ENCODE measurements around the gene BTBD19.

BTBD19 gene

DNA sequence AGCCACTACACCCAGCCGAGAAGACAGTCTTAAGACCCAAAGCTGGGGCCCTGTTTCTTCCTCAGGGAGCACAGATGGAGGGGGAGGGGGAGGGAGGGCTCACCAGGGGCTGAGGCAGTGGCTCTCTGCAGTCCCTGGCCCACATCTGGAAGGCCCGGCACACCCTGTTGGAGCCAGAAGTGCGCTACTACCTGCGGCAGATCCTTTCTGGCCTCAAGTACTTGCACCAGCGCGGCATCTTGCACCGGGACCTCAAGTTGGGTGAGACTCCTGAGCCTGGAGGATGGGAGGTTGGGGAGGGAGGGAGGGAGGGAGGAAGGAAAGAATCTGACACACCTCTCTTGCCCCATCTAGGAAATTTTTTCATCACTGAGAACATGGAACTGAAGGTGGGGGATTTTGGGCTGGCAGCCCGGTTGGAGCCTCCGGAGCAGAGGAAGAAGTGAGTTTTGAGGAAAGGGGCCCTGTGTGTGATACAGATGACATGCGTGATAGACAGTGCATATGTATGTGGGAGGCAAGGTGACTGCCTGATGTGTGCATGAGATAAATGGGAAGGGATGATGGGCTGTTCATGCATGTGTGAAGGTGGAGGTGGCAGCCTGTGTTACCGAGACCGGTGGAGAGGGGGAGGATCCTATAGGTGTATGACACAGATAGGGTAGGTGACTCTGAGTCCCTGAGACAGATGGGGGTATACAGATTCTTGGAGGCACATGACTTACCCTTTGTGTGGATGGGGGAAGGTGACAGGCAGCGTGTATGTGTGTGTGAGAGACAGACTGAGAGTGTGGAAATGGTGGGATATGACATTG lies 6.6 kb upstream of the BTBD19 start:
- TF ChIP-seq, protein P1, sequence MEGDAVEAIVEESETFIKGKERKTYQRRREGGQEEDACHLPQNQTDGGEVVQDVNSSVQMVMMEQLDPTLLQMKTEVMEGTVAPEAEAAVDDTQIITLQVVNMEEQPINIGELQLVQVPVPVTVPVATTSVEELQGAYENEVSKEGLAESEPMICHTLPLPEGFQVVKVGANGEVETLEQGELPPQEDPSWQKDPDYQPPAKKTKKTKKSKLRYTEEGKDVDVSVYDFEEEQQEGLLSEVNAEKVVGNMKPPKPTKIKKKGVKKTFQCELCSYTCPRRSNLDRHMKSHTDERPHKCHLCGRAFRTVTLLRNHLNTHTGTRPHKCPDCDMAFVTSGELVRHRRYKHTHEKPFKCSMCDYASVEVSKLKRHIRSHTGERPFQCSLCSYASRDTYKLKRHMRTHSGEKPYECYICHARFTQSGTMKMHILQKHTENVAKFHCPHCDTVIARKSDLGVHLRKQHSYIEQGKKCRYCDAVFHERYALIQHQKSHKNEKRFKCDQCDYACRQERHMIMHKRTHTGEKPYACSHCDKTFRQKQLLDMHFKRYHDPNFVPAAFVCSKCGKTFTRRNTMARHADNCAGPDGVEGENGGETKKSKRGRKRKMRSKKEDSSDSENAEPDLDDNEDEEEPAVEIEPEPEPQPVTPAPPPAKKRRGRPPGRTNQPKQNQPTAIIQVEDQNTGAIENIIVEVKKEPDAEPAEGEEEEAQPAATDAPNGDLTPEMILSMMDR (IDR thresholded peaks at IDR 0.05; ENCODE audit: low read depth, low read length), result no peak
- H3K4me3 ChIP-seq (ENCODE audit: low read depth, low read length), result peak overlapping the region; percentile 91

DNA sequence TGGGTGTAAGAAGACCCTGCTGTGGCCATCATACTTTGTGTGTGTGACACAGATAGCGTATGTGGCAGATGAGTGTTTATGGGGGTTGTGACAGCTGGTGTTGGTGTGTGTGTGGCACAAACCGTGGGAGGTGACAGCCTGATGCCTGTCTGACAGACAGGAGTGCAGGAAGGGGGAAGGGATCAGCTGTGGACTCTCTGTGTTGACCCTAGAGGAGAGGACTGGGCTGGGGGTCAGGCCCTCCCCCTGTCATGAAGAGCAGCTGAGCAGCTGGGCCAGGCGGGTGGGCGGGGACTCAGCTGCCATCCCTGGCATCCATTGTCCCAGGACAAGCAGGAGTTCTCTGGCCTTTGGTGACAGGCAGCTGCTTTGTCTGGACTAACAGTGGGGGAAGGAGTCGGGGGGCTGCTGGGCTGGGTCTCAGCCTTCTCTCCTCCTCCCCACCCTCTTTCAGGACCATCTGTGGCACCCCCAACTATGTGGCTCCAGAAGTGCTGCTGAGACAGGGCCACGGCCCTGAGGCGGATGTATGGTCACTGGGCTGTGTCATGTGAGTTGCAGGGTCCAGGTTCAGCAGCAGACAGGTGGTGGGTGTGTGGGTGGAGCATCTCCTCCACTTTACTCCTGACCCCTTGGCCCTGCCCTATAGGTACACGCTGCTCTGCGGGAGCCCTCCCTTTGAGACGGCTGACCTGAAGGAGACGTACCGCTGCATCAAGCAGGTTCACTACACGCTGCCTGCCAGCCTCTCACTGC lies 5.8 kb upstream of the BTBD19 start:
- peak overlapping the region; percentile 91 for H3K4me3 ChIP-seq (ENCODE audit: low read depth, low read length)
- TF ChIP-seq, protein P1 (IDR thresholded peaks at IDR 0.05; ENCODE audit: low read depth, low read length), result no peak

DNA sequence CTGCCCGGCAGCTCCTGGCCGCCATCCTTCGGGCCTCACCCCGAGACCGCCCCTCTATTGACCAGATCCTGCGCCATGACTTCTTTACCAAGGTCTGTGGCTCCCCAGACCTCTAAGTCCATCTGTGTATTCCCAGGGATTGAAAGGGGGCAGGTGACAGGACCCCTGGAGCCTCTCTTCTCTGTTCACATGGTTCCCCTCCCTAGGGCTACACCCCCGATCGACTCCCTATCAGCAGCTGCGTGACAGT lies 5.3 kb upstream of the BTBD19 start:
- TF ChIP-seq, protein P1 (IDR thresholded peaks at IDR 0.05; ENCODE audit: low read depth, low read length), result no peak
- H3K4me3 ChIP-seq (ENCODE audit: low read depth, low read length), result peak overlapping the region; percentile 9; the same call in 1 of the 2 replicates

DNA sequence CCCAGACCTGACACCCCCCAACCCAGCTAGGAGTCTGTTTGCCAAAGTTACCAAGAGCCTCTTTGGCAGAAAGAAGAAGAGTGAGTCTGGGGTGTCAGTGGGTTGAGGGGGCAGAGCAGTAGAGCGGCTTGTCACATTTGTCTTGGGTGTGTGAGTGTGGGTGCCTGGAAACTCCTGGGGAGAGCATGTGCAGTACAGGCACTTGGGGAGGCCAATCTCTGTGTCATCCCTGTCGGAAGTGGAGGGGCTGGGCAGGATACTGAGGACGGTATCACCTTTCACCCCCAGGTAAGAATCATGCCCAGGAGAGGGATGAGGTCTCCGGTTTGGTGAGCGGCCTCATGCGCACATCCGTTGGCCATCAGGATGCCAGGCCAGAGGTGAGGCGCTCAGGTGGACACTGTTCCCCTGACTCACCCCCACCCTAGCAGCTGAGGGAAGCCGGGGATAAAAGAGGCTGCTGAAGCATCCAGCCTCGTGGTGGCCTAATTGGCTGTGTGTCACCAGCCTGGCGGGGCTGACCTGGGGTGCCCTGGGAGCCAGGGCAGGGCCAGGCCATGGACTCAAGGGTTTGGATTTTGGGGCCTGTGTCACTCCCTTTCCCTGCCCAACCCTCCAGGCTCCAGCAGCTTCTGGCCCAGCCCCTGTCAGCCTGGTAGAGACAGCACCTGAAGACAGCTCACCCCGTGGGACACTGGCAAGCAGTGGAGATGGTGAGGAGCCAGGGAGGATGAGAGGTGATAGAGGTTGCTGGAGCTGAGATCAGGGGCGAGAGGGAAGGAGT lies 4.8 kb upstream of the BTBD19 start:
- peak overlapping the region; percentile 9; the same call in 1 of the 2 replicates for H3K4me3 ChIP-seq (ENCODE audit: low read depth, low read length)

DNA sequence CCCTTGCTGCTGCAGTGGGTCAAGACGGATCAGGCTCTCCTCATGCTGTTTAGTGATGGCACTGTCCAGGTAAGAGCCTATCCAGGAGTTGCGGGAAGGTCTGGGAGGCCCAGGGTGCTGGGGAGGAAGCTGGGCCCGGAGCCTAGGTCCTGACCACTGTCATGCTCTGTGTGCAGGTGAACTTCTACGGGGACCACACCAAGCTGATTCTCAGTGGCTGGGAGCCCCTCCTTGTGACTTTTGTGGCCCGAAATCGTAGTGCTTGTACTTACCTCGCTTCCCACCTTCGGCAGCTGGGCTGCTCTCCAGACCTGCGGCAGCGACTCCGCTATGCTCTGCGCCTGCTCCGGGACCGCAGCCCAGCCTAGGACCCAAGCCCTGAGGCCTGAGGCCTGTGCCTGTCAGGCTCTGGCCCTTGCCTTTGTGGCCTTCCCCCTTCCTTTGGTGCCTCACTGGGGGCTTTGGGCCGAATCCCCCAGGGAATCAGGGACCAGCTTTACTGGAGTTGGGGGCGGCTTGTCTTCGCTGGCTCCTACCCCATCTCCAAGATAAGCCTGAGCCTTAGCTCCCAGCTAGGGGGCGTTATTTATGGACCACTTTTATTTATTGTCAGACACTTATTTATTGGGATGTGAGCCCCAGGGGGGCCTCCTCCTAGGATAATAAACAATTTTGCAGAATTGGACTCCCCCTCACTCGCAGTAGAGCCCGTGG lies 2.9 kb upstream of the BTBD19 start:
- no peak overlapping the region for H3K4me3 ChIP-seq (ENCODE audit: low read depth, low read length)
- TF ChIP-seq, protein P1 (IDR thresholded peaks at IDR 0.05; ENCODE audit: low read depth, low read length), result no peak

More for the DNA sequence above, 4.8 kb upstream of the BTBD19 start:
- TF ChIP-seq, protein P1 (IDR thresholded peaks at IDR 0.05; ENCODE audit: low read depth, low read length), result no peak

DNA sequence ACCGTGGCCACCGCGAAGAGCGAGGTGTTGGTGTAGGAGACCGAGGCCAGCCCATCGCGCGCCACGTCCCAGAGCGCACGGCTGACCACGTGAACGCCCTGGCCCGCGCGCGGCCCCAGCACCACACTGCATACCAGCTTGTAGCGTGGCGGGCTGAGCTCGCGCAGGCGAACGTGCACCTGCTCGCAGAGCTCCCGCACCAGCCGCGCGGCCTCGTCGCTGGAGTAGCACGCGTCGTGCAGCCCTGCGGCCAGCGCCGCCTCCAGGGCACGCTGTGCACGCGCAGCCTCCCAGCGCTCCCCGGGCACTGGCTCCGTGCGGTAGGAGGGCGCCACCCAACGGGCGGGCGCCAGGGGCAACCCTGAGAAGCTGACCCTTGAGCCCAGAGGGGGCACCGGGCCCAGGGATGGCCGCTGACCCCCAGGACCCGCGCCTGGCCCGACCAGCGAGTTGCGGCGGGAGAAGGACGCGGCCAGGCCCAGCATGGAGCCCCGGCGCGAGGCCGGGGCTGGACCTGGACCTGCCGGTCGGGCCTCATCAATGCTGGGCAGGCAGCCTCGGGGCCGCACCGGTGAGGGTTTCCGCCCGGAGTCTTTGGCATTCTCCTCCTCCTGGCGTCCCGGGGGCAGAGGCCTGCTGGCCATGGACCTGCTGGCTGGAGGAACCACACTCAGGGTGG lies 2.2 kb upstream of the BTBD19 start:
- TF ChIP-seq, protein P1 (IDR thresholded peaks at IDR 0.05; ENCODE audit: low read depth, low read length), result no peak
- H3K4me3 ChIP-seq (ENCODE audit: low read depth, low read length), result no peak overlapping the region

All from WI38 (cell line).